GM12801 (cell line): ENCODE data around the gene PITHD1.

Experiments used
- TF ChIP-seq, protein P1 (sequence below): IDR thresholded peaks from one replicate; pipeline ENCODE4 v1.5.1; 2011; ENCODE audit warnings: control low read depth; ENCODE audit not compliant: insufficient read length; ENCODE audit errors: extremely low read depth

The PITHD1 gene, protein sequence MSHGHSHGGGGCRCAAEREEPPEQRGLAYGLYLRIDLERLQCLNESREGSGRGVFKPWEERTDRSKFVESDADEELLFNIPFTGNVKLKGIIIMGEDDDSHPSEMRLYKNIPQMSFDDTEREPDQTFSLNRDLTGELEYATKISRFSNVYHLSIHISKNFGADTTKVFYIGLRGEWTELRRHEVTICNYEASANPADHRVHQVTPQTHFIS

DNA sequence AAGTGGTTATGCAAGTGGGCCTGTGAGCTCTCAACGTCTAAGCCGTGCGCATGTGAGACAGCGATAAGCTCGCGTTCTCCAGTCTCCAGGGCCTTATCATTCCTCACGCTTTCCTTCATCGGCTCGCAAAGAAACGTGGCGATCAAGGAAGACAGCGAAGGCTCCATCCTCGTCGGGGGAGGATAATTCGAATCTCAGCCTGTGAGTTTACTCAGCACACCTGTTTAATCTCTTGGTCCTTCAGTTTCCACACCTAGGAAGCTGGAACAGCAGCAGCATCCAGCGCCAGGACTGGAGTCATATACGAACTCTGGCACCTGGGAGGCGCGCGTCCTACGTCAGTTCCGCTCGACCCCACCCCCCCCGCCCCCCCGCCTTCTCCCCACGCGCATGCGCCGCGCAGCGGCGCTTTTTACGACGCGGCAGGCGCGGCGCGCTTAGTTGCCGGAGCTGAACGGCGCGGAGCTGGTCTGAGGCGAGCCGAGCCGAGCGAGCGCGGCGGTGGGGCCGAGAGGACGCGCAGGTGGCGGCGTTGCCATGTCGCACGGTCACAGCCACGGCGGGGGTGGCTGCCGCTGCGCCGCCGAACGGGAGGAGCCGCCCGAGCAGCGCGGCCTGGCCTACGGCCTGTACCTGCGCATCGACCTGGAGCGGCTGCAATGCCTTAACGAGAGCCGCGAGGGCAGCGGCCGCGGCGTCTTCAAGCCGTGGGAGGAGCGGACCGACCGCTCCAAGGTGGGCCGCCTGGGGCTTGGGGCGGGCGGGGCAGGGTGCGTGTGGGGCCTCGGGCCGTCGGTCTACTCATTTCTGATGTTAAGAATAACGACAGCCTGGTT, at the start of gene PITHD1:
Gene PITHD1, plus strand, starts transcription at position 440 of the 836 bp plus-strand sequence. Its CDS starts 98 bp downstream, at position 538.
- TF ChIP-seq, protein P1, sequence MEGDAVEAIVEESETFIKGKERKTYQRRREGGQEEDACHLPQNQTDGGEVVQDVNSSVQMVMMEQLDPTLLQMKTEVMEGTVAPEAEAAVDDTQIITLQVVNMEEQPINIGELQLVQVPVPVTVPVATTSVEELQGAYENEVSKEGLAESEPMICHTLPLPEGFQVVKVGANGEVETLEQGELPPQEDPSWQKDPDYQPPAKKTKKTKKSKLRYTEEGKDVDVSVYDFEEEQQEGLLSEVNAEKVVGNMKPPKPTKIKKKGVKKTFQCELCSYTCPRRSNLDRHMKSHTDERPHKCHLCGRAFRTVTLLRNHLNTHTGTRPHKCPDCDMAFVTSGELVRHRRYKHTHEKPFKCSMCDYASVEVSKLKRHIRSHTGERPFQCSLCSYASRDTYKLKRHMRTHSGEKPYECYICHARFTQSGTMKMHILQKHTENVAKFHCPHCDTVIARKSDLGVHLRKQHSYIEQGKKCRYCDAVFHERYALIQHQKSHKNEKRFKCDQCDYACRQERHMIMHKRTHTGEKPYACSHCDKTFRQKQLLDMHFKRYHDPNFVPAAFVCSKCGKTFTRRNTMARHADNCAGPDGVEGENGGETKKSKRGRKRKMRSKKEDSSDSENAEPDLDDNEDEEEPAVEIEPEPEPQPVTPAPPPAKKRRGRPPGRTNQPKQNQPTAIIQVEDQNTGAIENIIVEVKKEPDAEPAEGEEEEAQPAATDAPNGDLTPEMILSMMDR = no peak

DNA sequence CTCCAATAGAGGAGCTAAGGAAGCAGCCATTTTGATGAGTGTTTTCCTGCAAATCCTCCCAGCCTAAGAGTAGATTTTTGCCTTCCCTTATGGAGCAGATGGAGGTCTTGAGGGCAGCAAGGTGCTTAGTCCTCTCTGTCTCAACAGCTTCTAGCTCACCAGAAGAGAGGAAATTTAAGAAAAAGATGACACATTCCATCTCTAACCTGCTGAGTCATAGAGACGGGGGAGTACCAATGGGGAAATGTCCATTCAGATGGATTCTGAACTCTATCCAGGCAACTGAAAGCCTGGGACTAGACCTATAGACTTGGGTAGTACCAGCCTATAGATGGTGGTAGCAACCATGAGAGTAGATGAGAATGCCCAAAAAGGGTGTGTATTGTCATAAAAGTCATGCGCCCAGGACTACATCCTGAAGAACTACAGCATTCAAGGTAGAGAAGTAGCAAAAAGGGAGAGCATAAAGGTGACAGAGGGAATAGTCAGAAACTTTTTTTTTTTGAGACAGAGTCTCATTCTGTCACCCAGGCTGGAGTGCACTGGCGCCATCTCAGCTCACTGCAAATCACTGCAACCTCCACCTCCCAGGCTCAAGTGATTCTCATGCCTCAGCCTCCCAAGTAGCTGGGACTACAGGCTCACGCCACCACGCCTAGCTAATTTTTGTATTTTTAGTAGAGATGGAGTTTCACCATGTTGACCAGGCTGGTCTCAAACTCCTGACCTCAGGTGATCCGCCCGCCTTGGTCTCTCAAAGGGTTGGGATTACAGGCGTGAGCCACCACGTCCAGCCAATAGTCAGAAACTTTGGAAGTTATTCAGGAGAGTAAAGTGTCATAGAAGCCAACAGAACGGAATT, 45.6 kb upstream of the PITHD1 start:
- TF ChIP-seq, protein P1 = no peak

DNA sequence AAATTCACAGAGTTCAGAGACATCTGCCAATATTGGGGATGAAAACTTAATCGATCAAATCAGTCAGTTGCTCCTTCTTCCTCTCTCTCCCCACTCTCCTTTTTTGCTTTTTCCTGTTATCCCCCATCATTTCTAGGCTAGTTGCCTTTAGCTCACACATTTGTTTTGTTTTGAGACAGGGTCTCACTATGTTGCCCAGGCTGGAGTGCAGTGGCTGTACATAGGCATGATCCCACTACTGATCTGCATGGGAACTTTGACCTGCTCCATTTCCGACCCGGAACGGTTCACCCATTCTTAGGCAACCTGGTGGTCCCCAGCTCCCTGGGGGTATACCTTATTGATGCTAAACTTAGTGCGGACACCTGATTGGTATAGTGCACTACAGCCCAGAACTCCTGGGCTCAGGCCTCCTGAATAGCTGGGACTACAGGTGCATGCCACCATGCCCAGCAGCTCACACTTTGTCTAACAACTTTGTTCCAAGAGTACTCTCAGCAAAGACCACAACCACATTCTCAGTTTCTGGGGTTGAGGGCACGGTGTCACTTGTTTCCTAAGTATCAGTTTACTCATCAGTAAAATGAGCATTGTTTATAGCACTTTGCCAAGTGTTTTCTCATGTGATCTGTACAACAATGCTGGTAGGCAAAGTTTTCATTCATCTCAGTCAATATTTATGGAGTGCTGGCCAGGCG, 41.6 kb upstream of the PITHD1 start:
- TF ChIP-seq, protein P1 = no peak

DNA sequence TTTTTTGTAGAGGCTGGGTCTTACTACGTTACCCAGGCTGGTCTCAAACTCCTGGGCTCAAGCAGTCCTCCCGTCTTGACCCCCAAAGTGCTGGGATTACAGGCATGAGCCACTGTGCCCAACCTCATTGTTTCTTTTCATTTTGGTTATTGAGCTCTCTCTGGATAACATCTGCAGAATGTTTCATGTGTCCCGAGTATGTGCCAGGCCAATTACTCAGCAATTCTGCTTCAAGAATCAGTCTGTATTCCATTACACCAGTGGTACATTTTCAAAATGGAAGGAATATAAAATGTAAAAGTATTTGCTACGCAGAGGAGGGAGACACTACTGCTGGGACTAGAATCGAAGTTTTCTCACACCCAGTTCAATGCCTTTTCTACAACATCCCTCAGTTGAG, 36.6 kb upstream of the PITHD1 start:
- TF ChIP-seq, protein P1 = no peak

DNA sequence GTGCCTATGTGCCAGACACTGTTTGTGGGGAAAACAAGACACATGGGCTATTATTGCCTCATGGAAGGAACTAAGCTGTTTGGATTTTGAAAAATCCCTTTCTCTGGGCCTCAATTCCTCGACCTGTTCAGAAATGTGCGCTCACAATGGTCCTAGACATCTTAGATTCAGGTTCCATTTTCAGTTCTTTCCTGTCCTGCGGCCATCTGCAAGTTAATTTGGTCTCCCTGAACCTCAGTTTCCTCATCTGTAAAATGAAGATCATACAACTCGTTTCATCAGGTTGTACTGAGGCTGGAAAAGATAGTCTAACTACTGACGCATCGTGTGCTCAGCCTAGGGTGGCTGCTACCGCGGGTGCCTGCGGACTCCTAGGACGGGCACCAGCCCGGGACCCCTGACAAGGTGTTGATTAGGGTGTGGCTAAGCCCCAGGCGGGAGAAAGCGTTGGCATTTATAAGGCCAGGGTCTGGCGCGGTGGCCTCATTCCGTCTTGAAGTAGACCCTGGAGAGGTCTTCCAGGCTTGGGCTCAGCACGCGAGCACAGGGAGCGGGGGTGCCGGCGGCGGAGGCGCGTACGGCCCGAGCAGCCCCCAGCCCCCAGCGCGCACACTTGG, 35.4 kb upstream of the PITHD1 start:
- TF ChIP-seq, protein P1 = no peak

DNA sequence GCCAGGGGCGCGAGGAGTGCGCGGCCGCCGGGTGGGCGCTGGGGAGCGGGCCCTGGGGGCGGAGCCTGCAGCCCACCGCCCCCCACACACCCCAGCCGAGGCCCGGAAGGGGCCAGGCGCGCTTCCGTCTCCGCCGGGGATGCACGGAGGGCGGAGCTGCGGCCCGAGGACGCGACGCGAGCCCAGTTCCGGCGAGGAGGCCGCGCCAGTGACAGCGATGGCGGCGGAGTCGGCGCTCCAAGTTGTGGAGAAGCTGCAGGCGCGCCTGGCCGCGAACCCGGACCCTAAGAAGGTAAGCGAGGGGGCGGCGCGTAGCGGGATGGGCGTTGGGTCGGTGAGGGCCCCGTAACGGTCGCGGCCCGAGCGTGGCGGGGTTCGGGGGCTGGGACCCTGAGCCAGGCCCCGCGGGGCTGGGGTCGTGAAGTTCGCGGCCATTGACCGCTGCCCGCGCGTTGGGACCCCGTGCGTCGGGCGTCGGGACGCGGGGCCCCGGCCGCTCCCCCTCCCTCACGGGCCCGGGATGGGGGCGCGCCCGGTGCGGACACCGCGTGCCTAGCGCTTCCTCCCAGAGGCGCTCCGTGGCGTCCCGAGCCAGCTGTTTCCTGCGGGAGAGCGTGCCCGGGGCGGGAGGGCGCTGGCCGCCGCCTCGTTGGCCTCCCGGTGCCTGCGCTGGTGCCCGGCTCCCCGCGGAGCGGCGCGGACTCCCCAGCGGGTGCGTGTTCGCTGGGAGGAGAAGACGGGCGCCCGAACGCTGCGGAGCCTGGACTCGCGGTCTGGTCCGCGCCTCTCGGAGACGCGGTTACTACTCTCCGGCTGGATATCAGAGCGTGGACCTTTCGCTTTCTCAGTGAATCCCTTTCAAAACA, 34.7 kb upstream of the PITHD1 start, which contains the start of gene ELOA:
Gene ELOA, plus strand, starts transcription at position 185 of the 866 bp plus-strand sequence. Its CDS starts 33 bp downstream, at position 218.
- TF ChIP-seq, protein P1 = no peak
